Neural progenitor cell (in vitro differentiated cells): ENCODE results near the gene LAG3.

ENCODE experiments used
- EZH2 ChIP-seq: fragments of 200-600 bp; sonication (generic); IDR thresholded peaks from 2 replicates; pipeline ENCODE4 v1.6.1; 2017; ENCODE audit warnings: antibody characterized with exemption, mild to moderate bottlenecking, moderate library complexity
- EZH2phosphoT487 ChIP-seq: fragments of 200-600 bp; sonication (generic); IDR thresholded peaks from 2 replicates; pipeline ENCODE4 v1.6.1; 2017; ENCODE audit warnings: antibody characterized with exemption
- TF ChIP-seq, protein P1 (sequence below): fragments of 200-600 bp; sonication (generic); IDR thresholded peaks from 2 replicates; pipeline ENCODE4 v1.5.1; 2017; ENCODE audit warnings: antibody characterized with exemption, mild to moderate bottlenecking

DNA sequence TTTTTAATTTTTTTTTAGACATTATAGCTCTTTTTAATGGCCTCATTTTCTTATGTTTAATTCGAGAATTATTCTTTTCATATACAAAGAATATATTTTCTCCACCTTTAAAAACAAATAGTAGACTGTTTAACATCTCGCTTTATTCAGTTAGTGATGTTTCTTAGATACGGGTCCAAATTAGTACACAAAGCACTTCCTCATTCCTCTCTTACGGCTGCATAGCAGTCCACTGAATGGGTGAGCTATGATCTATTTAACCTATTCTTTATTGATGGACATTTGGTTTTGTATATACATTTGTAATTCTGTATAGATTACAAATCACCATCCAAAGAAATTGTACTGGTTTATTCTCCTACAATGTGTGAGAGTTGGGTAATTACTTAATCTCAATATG lies 41.0 kb downstream of the LAG3 start:
- TF ChIP-seq, protein P1, sequence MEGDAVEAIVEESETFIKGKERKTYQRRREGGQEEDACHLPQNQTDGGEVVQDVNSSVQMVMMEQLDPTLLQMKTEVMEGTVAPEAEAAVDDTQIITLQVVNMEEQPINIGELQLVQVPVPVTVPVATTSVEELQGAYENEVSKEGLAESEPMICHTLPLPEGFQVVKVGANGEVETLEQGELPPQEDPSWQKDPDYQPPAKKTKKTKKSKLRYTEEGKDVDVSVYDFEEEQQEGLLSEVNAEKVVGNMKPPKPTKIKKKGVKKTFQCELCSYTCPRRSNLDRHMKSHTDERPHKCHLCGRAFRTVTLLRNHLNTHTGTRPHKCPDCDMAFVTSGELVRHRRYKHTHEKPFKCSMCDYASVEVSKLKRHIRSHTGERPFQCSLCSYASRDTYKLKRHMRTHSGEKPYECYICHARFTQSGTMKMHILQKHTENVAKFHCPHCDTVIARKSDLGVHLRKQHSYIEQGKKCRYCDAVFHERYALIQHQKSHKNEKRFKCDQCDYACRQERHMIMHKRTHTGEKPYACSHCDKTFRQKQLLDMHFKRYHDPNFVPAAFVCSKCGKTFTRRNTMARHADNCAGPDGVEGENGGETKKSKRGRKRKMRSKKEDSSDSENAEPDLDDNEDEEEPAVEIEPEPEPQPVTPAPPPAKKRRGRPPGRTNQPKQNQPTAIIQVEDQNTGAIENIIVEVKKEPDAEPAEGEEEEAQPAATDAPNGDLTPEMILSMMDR, result no peak
- TF ChIP-seq EZH2phosphoT487 (no peak), EZH2 (no peak)
